Activated T-helper 17 cell treated with anti-CD3 and anti-CD28 coated beads, Interleukin-2, amount 50 U/mL, for 72 hours (primary cell): ENCODE data around the gene ZSWIM8. TPM values are rescaled to one million over a fixed set of nuclear protein-coding genes. Genes with fewer than 3 reads are reported as not detected.
"Not testable (repeated sequence)": the region's sequence is repeated elsewhere in the genome, so short reads cannot be mapped to it uniquely, and the experiment has no call there.

Experiments used
- ATAC-seq: fragments of 150-1000 bp; cut with Tn5 transposase; replicated peaks from 2 replicates; pipeline ENCODE4 v1.10.0; 2021; ENCODE audit warnings: mild to moderate bottlenecking, moderate library complexity
- H3K27ac Mint-ChIP-seq: one replicate; pipeline ENCODE4 v1.8.0; 2022; ENCODE audit warnings: mixed read lengths
- H3K27me3 Mint-ChIP-seq: one replicate; pipeline ENCODE4 v1.8.0; 2022; ENCODE audit warnings: mixed read lengths
- H3K36me3 Mint-ChIP-seq: one replicate; pipeline ENCODE4 v1.8.0; 2022; ENCODE audit warnings: low read depth, mild to moderate bottlenecking, mixed read lengths
- H3K4me1 Mint-ChIP-seq: one replicate; pipeline ENCODE4 v1.8.0; 2022; ENCODE audit warnings: mixed read lengths
- H3K4me3 Mint-ChIP-seq: one replicate; pipeline ENCODE4 v1.8.0; 2022; ENCODE audit warnings: mild to moderate bottlenecking, mixed read lengths
- H3K9me3 Mint-ChIP-seq: one replicate; pipeline ENCODE4 v1.8.0; 2022; ENCODE audit warnings: mixed read lengths
- total RNA-seq, 2 donors: library from RNA; stranded (reverse); gene quantifications; one replicate each; pipeline ENCODE4 v1.2.3, GENCODE V29; 2022

Gene ZSWIM8
- total RNA-seq, 2 donors from 2014 or later: 66.1 to 113 TPM

GRCh38 chr10:73827346-73828089 is 42.1 kb downstream of the ZSWIM8 start:
- ATAC-seq: no peak
- Mint-ChIP-seq H3K4me3 (no peak overlapping the region), H3K9me3 (no peaks in the 10 kb centered on the region), H3K27me3 (no peaks in the 10 kb centered on the region), H3K4me1 (no peaks in the 10 kb centered on the region), H3K27ac (peak overlapping the region; percentile 23), H3K36me3 (peaks cover 10% of the 10 kb centered on the region)

GRCh38 chr10:73828161-73828560 is 42.8 kb downstream of the ZSWIM8 start:
- no peak for ATAC-seq
- H3K27ac Mint-ChIP-seq: peak overlapping the region; percentile 23
- no peaks in the 10 kb centered on the region for H3K4me1 Mint-ChIP-seq
- no peak overlapping the region for H3K4me3 Mint-ChIP-seq
- peaks cover 6% of the 10 kb centered on the region for H3K36me3 Mint-ChIP-seq
- no peaks in the 10 kb centered on the region for H3K27me3 Mint-ChIP-seq
- no peaks in the 10 kb centered on the region for H3K9me3 Mint-ChIP-seq

- H3K27ac Mint-ChIP-seq, ATAC-seq, H3K4me3 Mint-ChIP-seq, H3K4me1 Mint-ChIP-seq, H3K27me3 Mint-ChIP-seq, H3K9me3 Mint-ChIP-seq, H3K36me3 Mint-ChIP-seq: not testable (repeated sequence)
Observed at GRCh38 chr10:73829090-73829489, 43.7 kb downstream of the ZSWIM8 start.

GRCh38 chr10:73836427-73836980 is 51.1 kb downstream of the ZSWIM8 start:
- no peaks in the 10 kb centered on the region for H3K9me3 Mint-ChIP-seq
- no peak for ATAC-seq
- H3K4me1 Mint-ChIP-seq: no peaks in the 10 kb centered on the region
- H3K27me3 Mint-ChIP-seq: no peaks in the 10 kb centered on the region
- no peak overlapping the region for H3K4me3 Mint-ChIP-seq
- H3K27ac Mint-ChIP-seq: peak overlapping the region; percentile 46
- peaks cover 50% of the 10 kb centered on the region for H3K36me3 Mint-ChIP-seq

- Mint-ChIP-seq H3K27me3 (no peaks in the 10 kb centered on the region), H3K36me3 (peaks cover 56% of the 10 kb centered on the region), H3K9me3 (no peaks in the 10 kb centered on the region), H3K27ac (peak overlapping the region; percentile 46), H3K4me1 (no peaks in the 10 kb centered on the region), H3K4me3 (no peak overlapping the region)
- ATAC-seq: no peak
Observed at GRCh38 chr10:73837072-73837471, 51.7 kb downstream of the ZSWIM8 start.

GRCh38 chr10:73838008-73838567 is 52.7 kb downstream of the ZSWIM8 start:
- H3K9me3 Mint-ChIP-seq: no peaks in the 10 kb centered on the region
- no peaks in the 10 kb centered on the region for H3K27me3 Mint-ChIP-seq
- H3K4me3 Mint-ChIP-seq: no peak overlapping the region
- no peaks in the 10 kb centered on the region for H3K4me1 Mint-ChIP-seq
- H3K27ac Mint-ChIP-seq: no peak overlapping the region
- H3K36me3 Mint-ChIP-seq: peaks cover 66% of the 10 kb centered on the region
- no peak for ATAC-seq

- H3K27ac Mint-ChIP-seq: peak overlapping the region; percentile 36
- no peak overlapping the region for H3K4me3 Mint-ChIP-seq
- H3K36me3 Mint-ChIP-seq: peaks cover 73% of the 10 kb centered on the region
- no peaks in the 10 kb centered on the region for H3K4me1 Mint-ChIP-seq
- no peaks in the 10 kb centered on the region for H3K9me3 Mint-ChIP-seq
- H3K27me3 Mint-ChIP-seq: no peaks in the 10 kb centered on the region
- ATAC-seq: no peak
Observed at GRCh38 chr10:73838827-73839226, 53.4 kb downstream of the ZSWIM8 start.

- H3K27ac Mint-ChIP-seq: no peak overlapping the region
- H3K27me3 Mint-ChIP-seq: no peaks in the 10 kb centered on the region
Observed at GRCh38 chr10:73839276-73839966, 54.0 kb downstream of the ZSWIM8 start.

GRCh38 chr10:73840056-73840402 is 54.6 kb downstream of the ZSWIM8 start:
- H3K36me3 Mint-ChIP-seq: peaks cover 77% of the 10 kb centered on the region
- H3K27ac Mint-ChIP-seq: peak overlapping the region; percentile 52
- ATAC-seq: no peak
- no peak overlapping the region for H3K4me3 Mint-ChIP-seq
- H3K9me3 Mint-ChIP-seq: no peaks in the 10 kb centered on the region
- no peaks in the 10 kb centered on the region for H3K4me1 Mint-ChIP-seq
- H3K27me3 Mint-ChIP-seq: no peaks in the 10 kb centered on the region

More at GRCh38 chr10:73839276-73839966, 54.0 kb downstream of the ZSWIM8 start:
- no peaks in the 10 kb centered on the region for H3K4me1 Mint-ChIP-seq
- H3K9me3 Mint-ChIP-seq: no peaks in the 10 kb centered on the region
- ATAC-seq: no peak
- H3K4me3 Mint-ChIP-seq: no peak overlapping the region
- peaks cover 77% of the 10 kb centered on the region for H3K36me3 Mint-ChIP-seq

- H3K4me1 Mint-ChIP-seq: no peaks in the 10 kb centered on the region
- ATAC-seq: no peak
- no peaks in the 10 kb centered on the region for H3K27me3 Mint-ChIP-seq
- no peak overlapping the region for H3K4me3 Mint-ChIP-seq
- peak overlapping the region; percentile 52 for H3K27ac Mint-ChIP-seq
- peaks cover 76% of the 10 kb centered on the region for H3K36me3 Mint-ChIP-seq
- H3K9me3 Mint-ChIP-seq: no peaks in the 10 kb centered on the region
Observed at GRCh38 chr10:73840403-73841060, 55.1 kb downstream of the ZSWIM8 start.

- H3K4me1 Mint-ChIP-seq: no peaks in the 10 kb centered on the region
- ATAC-seq: no peak
- no peaks in the 10 kb centered on the region for H3K27me3 Mint-ChIP-seq
- H3K9me3 Mint-ChIP-seq: no peaks in the 10 kb centered on the region
- H3K36me3 Mint-ChIP-seq: peaks cover 77% of the 10 kb centered on the region
- no peak overlapping the region for H3K4me3 Mint-ChIP-seq
- no peak overlapping the region for H3K27ac Mint-ChIP-seq
Observed at GRCh38 chr10:73841061-73841421, 55.6 kb downstream of the ZSWIM8 start.

GRCh38 chr10:73841526-73842285 is 56.3 kb downstream of the ZSWIM8 start:
- no peaks in the 10 kb centered on the region for H3K4me1 Mint-ChIP-seq
- H3K27me3 Mint-ChIP-seq: no peaks in the 10 kb centered on the region
- peak overlapping the region; percentile 61 for H3K27ac Mint-ChIP-seq
- no peaks in the 10 kb centered on the region for H3K9me3 Mint-ChIP-seq
- ATAC-seq: no peak
- peaks cover 78% of the 10 kb centered on the region for H3K36me3 Mint-ChIP-seq
- no peak overlapping the region for H3K4me3 Mint-ChIP-seq

- no peaks in the 10 kb centered on the region for H3K9me3 Mint-ChIP-seq
- ATAC-seq: no peak
Observed at GRCh38 chr10:73842349-73842748, 56.9 kb downstream of the ZSWIM8 start.

GRCh38 chr10:73843261-73843660 is 57.9 kb downstream of the ZSWIM8 start:
- peak overlapping the region; percentile 73 for H3K27ac Mint-ChIP-seq
- H3K36me3 Mint-ChIP-seq: peaks cover 82% of the 10 kb centered on the region
- no peaks in the 10 kb centered on the region for H3K9me3 Mint-ChIP-seq
- H3K4me1 Mint-ChIP-seq: no peaks in the 10 kb centered on the region
- no peak overlapping the region for H3K4me3 Mint-ChIP-seq
- ATAC-seq: no peak
- H3K27me3 Mint-ChIP-seq: no peaks in the 10 kb centered on the region

More at GRCh38 chr10:73842349-73842748, 56.9 kb downstream of the ZSWIM8 start:
- peaks cover 78% of the 10 kb centered on the region for H3K36me3 Mint-ChIP-seq
- peak overlapping the region; percentile 61 for H3K27ac Mint-ChIP-seq
- H3K4me3 Mint-ChIP-seq: no peak overlapping the region
- H3K4me1 Mint-ChIP-seq: no peaks in the 10 kb centered on the region
- no peaks in the 10 kb centered on the region for H3K27me3 Mint-ChIP-seq
